IMR-90 (cell line): ENCODE data around the gene KCNMA1.

ENCODE experiments used
- CEBPB ChIP-seq: IDR thresholded peaks from 2 replicates; pipeline ENCODE4 v1.6.1; 2012; ENCODE audit warnings: low read depth, low read length, improper control_type of control experiment
- CHD1 ChIP-seq: IDR thresholded peaks from 2 replicates; pipeline ENCODE4 v1.6.1; 2012; ENCODE audit warnings: low read depth, low read length, improper control_type of control experiment
- MAFK ChIP-seq: IDR thresholded peaks from 2 replicates; pipeline ENCODE4 v1.6.1; 2012; ENCODE audit warnings: low read depth, low read length, improper control_type of control experiment
- MXI1 ChIP-seq: IDR thresholded peaks from 2 replicates; pipeline ENCODE4 v1.6.1; 2012; ENCODE audit warnings: low read depth, mild to moderate bottlenecking, low read length, moderate library complexity, borderline replicate concordance
- POLR2A ChIP-seq: IDR thresholded peaks from 2 replicates; pipeline ENCODE4 v1.6.1; 2012; ENCODE audit warnings: mild to moderate bottlenecking, low read depth, low read length
- RAD21 ChIP-seq: IDR thresholded peaks from 2 replicates; pipeline ENCODE4 v1.6.1; 2012; ENCODE audit warnings: low read length, improper control_type of control experiment
- RFX5 ChIP-seq: IDR thresholded peaks from 2 replicates; pipeline ENCODE4 v1.8.0; 2012; ENCODE audit warnings: low read depth, mild to moderate bottlenecking, low read length, moderate library complexity
- SMC3 ChIP-seq: fragments of 150-350 bp; IDR thresholded peaks from 2 replicates; pipeline ENCODE4 v1.6.1; 2016; ENCODE audit warnings: low read depth, mild to moderate bottlenecking, antibody characterized with exemption, low read length, moderate library complexity
- USF2 ChIP-seq: fragments of 150-350 bp; IDR thresholded peaks from 2 replicates; pipeline ENCODE4 v1.6.1; 2017; ENCODE audit warnings: mild to moderate bottlenecking, antibody characterized with exemption, low read length, low read depth
- TF ChIP-seq, protein P1 (sequence below): conservative IDR thresholded peaks from 2 replicates; pipeline ENCODE4 v1.5.1; 2012; ENCODE audit warnings: mild to moderate bottlenecking, low read depth, low read length, improper control_type of control experiment

DNA sequence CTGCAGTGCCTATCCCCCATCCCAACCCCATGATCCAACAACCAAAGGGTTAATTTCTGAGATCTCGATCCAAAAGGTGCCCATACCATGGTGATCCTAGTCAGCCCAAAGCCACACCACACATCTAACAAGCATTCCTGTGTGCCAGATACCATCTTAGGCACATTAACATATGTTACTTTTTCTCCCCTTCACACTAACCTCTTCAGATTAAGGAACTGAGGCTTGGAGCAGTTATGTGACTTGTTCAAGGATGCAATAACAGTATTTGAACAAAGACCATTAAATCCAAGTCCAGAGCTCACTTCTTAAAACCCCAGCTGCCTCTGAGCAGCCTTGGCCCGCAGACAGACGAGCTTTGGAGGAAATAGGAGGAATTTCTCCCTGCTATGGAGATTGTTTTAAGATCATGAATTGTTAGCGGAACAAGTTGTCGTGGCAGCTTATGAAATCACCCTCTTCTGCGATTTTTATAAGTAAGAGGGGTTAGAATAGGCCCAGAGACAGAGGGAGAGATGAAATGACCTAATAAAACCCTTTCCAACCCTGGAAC is 327.2 kb downstream of the KCNMA1 start:
- TF ChIP-seq, protein P1, sequence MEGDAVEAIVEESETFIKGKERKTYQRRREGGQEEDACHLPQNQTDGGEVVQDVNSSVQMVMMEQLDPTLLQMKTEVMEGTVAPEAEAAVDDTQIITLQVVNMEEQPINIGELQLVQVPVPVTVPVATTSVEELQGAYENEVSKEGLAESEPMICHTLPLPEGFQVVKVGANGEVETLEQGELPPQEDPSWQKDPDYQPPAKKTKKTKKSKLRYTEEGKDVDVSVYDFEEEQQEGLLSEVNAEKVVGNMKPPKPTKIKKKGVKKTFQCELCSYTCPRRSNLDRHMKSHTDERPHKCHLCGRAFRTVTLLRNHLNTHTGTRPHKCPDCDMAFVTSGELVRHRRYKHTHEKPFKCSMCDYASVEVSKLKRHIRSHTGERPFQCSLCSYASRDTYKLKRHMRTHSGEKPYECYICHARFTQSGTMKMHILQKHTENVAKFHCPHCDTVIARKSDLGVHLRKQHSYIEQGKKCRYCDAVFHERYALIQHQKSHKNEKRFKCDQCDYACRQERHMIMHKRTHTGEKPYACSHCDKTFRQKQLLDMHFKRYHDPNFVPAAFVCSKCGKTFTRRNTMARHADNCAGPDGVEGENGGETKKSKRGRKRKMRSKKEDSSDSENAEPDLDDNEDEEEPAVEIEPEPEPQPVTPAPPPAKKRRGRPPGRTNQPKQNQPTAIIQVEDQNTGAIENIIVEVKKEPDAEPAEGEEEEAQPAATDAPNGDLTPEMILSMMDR = no peak
- no peak for TF ChIP-seq POLR2A
- no peak for TF ChIP-seq RAD21
- TF ChIP-seq CEBPB = no peak
- TF ChIP-seq CHD1 = no peak
- TF ChIP-seq USF2 = no peak
- no peak for TF ChIP-seq SMC3
- no peak for TF ChIP-seq MXI1
- no peak for TF ChIP-seq MAFK
- no peak for TF ChIP-seq RFX5
